Small intestine (tissue), 16 donors: Measurements from ENCODE around the gene PRPS2. TPM values are rescaled to one million over a fixed set of nuclear protein-coding genes. Genes with fewer than 3 reads are reported as not detected.

Source experiments
- DNase-seq, 2 donors: peaks; one replicate each; pipeline versions ENCODE4 v3.0.0 to v3.0.0-alpha.2; 2013
- FAIRE-seq: peaks from 2 replicates; lab custom pipeline; 2012; peaks lifted over from hg19 to GRCh38; lab: Jason Lieb, UNC
- H3K27ac ChIP-seq, 3 donors: one replicate each; pipeline ENCODE4 v1.5.1; 2013; ENCODE audit warnings: low read length in 2 of 3, mild to moderate bottlenecking in 2 of 3, control low read depth in 1 of 3, inconsistent platforms in 1 of 3, low read depth in 1 of 3, moderate library complexity in 1 of 3
- H3K27me3 ChIP-seq, 3 donors: one replicate each; pipeline ENCODE4 v1.6.1; 2013; ENCODE audit warnings: low read length in 3 of 3, inconsistent platforms in 1 of 3; ENCODE audit not compliant: control insufficient read depth in 3 of 3, insufficient read depth in 3 of 3
- H3K36me3 ChIP-seq, 3 donors: one replicate each; pipeline ENCODE4 v1.6.1; 2013; ENCODE audit warnings: low read length in 3 of 3, inconsistent platforms in 1 of 3, low read depth in 1 of 3, mild to moderate bottlenecking in 1 of 3, moderate library complexity in 1 of 3; ENCODE audit not compliant: control insufficient read depth in 3 of 3, insufficient read depth in 2 of 3
- H3K4me1 ChIP-seq, 3 donors: one replicate each; pipeline ENCODE4 v1.6.1; 2013; ENCODE audit warnings: low read length in 2 of 3, inconsistent platforms in 1 of 3, low read depth in 1 of 3, mild to moderate bottlenecking in 1 of 3, moderate library complexity in 1 of 3; ENCODE audit not compliant: control insufficient read depth in 3 of 3, insufficient read depth in 2 of 3
- H3K4me3 ChIP-seq, 3 donors: one replicate each; pipeline ENCODE4 v1.5.1; 2013; ENCODE audit warnings: low read length in 3 of 3, control low read depth in 1 of 3, inconsistent platforms in 1 of 3, low read depth in 1 of 3, mild to moderate bottlenecking in 1 of 3, moderate library complexity in 1 of 3
- H3K9me3 ChIP-seq, 2 donors: one replicate each; pipeline ENCODE4 v1.6.1; 2013; ENCODE audit warnings: low read depth in 1 of 2, low read length in 1 of 2; ENCODE audit not compliant: control insufficient read depth in 2 of 2, insufficient read depth in 1 of 2
- WGBS, 3 donors: extraction: QIAGEN DNeasy Blood & Tissue Kit; methylation state at CpG; one replicate each; pipeline ENCODE4 v1.1.7; 2013; 5-methylcytosine and 5-hydroxymethylcytosine counted together
- long read RNA-seq, 10 donors: transcript quantifications; one replicate each; lab custom pipeline, GENCODE V29; 2026
- polyA plus RNA-seq, 4 donors: library from polyadenylated mRNA; stranded (reverse) in 3 of 4; unstranded in 1 of 4; fragments of 200-250 nt in 3 of 4; fragments of 120-200 nt in 1 of 4; gene quantifications; one replicate each; pipeline versions ENCODE4 v1.2.1 to v1.2.3, GENCODE V29; 2013
- donor health status: healthy with polysubstance abuse.
- donor health status: control.
- donor health status: control.
- donor health status: Bipolar disorder and iron deficiency.
- donor health status: healthy.

The PRPS2 gene
- 10 to 100 TPM in 3 of 4 donors, 1 to 10 TPM in 1; 10.0 to 32.0 (median 25.4) TPM for polyA plus RNA-seq
- long read RNA-seq, donor 1, transcript PRPS2-202 (7 exons, 2,511 nt): major isoform, 13 of 60 reads
- long read RNA-seq, donor 1, partial matches to known transcripts: 47 of 60 reads
- long read RNA-seq, donor 1, other reads (novel, unspliced or antisense): 0 of 60 reads
- long read RNA-seq, donor 2, partial matches to known transcripts: 0 of 1 reads
- long read RNA-seq, donor 2, other reads (novel, unspliced or antisense): 0 of 1 reads
- long read RNA-seq, donor 3, transcript PRPS2-202 (7 exons, 2,511 nt): major isoform, 7 of 7 reads
- long read RNA-seq, donor 3, partial matches to known transcripts: 0 of 7 reads
- long read RNA-seq, donor 3, other reads (novel, unspliced or antisense): 0 of 7 reads
- long read RNA-seq, donor 4: 0 reads
- long read RNA-seq, donor 5, partial matches to known transcripts: 0 of 2 reads
- long read RNA-seq, donor 5, other reads (novel, unspliced or antisense): 0 of 2 reads
- long read RNA-seq, donor 6, transcript PRPS2-202 (7 exons, 2,511 nt): major isoform, 7 of 7 reads
- long read RNA-seq, donor 6, partial matches to known transcripts: 0 of 7 reads
- long read RNA-seq, donor 6, other reads (novel, unspliced or antisense): 0 of 7 reads
- long read RNA-seq, donor 7, partial matches to known transcripts: 0 of 3 reads
- long read RNA-seq, donor 7, other reads (novel, unspliced or antisense): 0 of 3 reads
- long read RNA-seq, donor 8, partial matches to known transcripts: 0 of 1 reads
- long read RNA-seq, donor 8, other reads (novel, unspliced or antisense): 0 of 1 reads
- long read RNA-seq, donor 9, transcript PRPS2-202 (7 exons, 2,511 nt): major isoform, 5 of 10 reads
- long read RNA-seq, donor 9, partial matches to known transcripts: 5 of 10 reads
- long read RNA-seq, donor 9, other reads (novel, unspliced or antisense): 0 of 10 reads
- long read RNA-seq, donor 10, transcript PRPS2-202 (7 exons, 2,511 nt): major isoform, 11 of 12 reads
- long read RNA-seq, donor 10, partial matches to known transcripts: 0 of 12 reads
- long read RNA-seq, donor 10, other reads (novel, unspliced or antisense): 0 of 12 reads

- peak within 1 kb of the TSS in 1 of 3 donors; percentile 61 for H3K27ac ChIP-seq
- no peaks in the 10 kb centered on the region for H3K36me3 ChIP-seq
- H3K4me1 ChIP-seq: no peaks in the 10 kb centered on the region
- H3K27me3 ChIP-seq: peaks cover 0 to 2% (median 0%) of the 10 kb centered on the region in 3 donors
- FAIRE-seq (no peak), DNase-seq (peak; percentile 45 to 78)
- peaks cover 0 to 3% of the 10 kb centered on the region in 2 donors for H3K9me3 ChIP-seq
- 1 to 38% (median 1%) methylated on average over 29 to 113 of the region's 113 CpGs for WGBS, 3 donors
- H3K4me3 ChIP-seq: peak within 1 kb of the TSS; percentile 61 to 70 (median 66)
Measured at GRCh38 chrX:12791257-12792228, at the start of gene PRPS2. PRPS2 (plus strand) TSS chrX:12791412; CDS start chrX:12791498, 86 bp downstream.

DNA sequence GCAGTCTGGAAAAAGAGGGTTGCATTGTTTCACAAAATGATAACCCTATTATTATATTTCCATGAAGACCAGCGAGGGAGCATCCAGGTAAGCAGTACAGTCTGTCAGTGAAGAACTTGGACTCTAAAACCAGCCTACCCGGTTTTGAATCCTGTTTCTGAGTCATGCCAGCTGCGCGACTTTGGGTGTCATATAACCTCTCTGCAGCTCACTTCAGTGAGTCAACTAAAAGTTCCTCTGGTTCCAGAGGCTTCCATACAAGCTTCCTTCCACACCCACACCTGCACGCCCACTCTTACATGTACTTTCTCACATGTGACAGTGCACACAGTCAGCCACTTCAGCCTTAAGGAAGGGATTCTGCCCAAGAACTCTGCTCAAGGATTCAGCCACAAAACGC, 49.8 kb upstream of the PRPS2 start:
- 41 to 71% (median 50%) methylated on average over 4 to 6 of the region's 6 CpGs for WGBS, 3 donors
- Histone ChIP-seq H3K36me3 (no peaks in the 10 kb centered on the region), H3K9me3 (no peaks in the 10 kb centered on the region), H3K4me3 (no peak overlapping the region), H3K27me3 (no peaks in the 10 kb centered on the region), H3K4me1 (no peaks in the 10 kb centered on the region), H3K27ac (no peak overlapping the region)
- DNase-seq (no peak), FAIRE-seq (no peak)

GRCh38 chrX:12747433-12747832, 43.8 kb upstream of the PRPS2 start:
- peaks cover 0 to 7% of the 10 kb centered on the region in 2 donors for H3K9me3 ChIP-seq
- WGBS, 3 donors: 73 to 91% (median 88%) methylated on average over 1 of the region's 1 CpG
- no peaks in the 10 kb centered on the region for H3K36me3 ChIP-seq
- no peak overlapping the region for H3K27ac ChIP-seq
- H3K4me3 ChIP-seq: no peak overlapping the region
- no peak for FAIRE-seq
- no peaks in the 10 kb centered on the region for H3K4me1 ChIP-seq
- no peak for DNase-seq
- H3K27me3 ChIP-seq: no peaks in the 10 kb centered on the region

GRCh38 chrX:12751887-12752286, 39.3 kb upstream of the PRPS2 start:
- Histone ChIP-seq H3K4me3 (no peak overlapping the region), H3K27me3 (no peaks in the 10 kb centered on the region), H3K4me1 (no peaks in the 10 kb centered on the region), H3K9me3 (peaks cover 0 to 7% of the 10 kb centered on the region in 2 donors), H3K36me3 (no peaks in the 10 kb centered on the region), H3K27ac (no peak overlapping the region)
- FAIRE-seq (no peak), DNase-seq (peak in 1 of 2 donors; percentile 12)
- 17 to 61% (median 26%) methylated on average over 1 of the region's 1 CpG for WGBS, 3 donors

- Histone ChIP-seq H3K9me3 (peaks cover 0 to 7% of the 10 kb centered on the region in 2 donors), H3K27ac (no peak overlapping the region), H3K4me1 (no peaks in the 10 kb centered on the region), H3K27me3 (no peaks in the 10 kb centered on the region), H3K4me3 (no peak overlapping the region), H3K36me3 (no peaks in the 10 kb centered on the region)
- WGBS, 3 donors: 58 to 92% (median 61%) methylated on average over 2 of the region's 2 CpGs
- no peak for DNase-seq
- no peak for FAIRE-seq
Measured at GRCh38 chrX:12753366-12753765, 37.8 kb upstream of the PRPS2 start.

DNA sequence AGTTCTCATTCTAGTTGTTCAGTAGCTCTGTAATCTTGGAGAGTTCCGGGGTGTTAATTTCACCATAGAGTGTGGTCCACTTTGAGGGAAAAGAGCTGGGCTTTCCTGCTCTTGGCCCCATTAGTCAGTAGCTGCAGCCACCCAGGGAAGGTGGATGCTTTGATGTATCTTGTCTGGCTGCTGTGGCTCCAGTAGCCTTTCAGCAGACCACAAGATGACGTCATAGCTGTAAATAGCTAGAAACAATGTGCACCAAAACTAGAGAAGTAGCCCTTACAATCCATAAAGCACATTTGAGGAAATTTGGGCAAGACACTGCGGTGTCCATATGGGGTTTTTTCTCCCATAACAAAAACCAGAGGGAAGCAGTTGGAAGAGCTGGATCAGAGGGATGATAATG, 32.9 kb upstream of the PRPS2 start:
- Histone ChIP-seq H3K4me1 (no peaks in the 10 kb centered on the region), H3K9me3 (no peaks in the 10 kb centered on the region), H3K4me3 (no peak overlapping the region), H3K36me3 (no peaks in the 10 kb centered on the region), H3K27me3 (no peaks in the 10 kb centered on the region), H3K27ac (no peak overlapping the region)
- 66 to 79% (median 74%) methylated on average over 3 of the region's 3 CpGs for WGBS, 3 donors
- no peak for FAIRE-seq
- no peak for DNase-seq

GRCh38 chrX:12767856-12768255, 23.4 kb upstream of the PRPS2 start:
- 15 to 36% (median 17%) methylated on average over 2 of the region's 2 CpGs for WGBS, 3 donors
- DNase-seq: no peak
- no peaks in the 10 kb centered on the region for H3K36me3 ChIP-seq
- H3K4me1 ChIP-seq: no peaks in the 10 kb centered on the region
- no peaks in the 10 kb centered on the region for H3K27me3 ChIP-seq
- H3K4me3 ChIP-seq: no peak overlapping the region
- H3K27ac ChIP-seq: no peak overlapping the region
- no peak for FAIRE-seq
- H3K9me3 ChIP-seq: no peaks in the 10 kb centered on the region
